Smooth muscle cell (in vitro differentiated cells): Measurements from ENCODE around the gene DIPK2B. TPM values are rescaled to one million over a fixed set of nuclear protein-coding genes. Genes with fewer than 3 reads are reported as not detected.

ENCODE experiments used
- DNase-seq: peaks from one replicate; lab custom pipeline; 2025; ENCODE audit not compliant: unreplicated experiment; lab: John Stamatoyannopoulos, UW
- H2AFZ ChIP-seq: fragments of 200-600 bp; sonication (generic); 2 replicates; pipeline ENCODE4 v1.6.0; 2016; ENCODE audit warnings: antibody characterized with exemption, low read depth, mild to moderate bottlenecking
- H3F3A ChIP-seq: fragments of 200-600 bp; sonication (generic); 2 replicates; pipeline ENCODE4 v1.6.0; 2017; ENCODE audit warnings: antibody characterized with exemption, low read depth
- H3K27ac ChIP-seq: fragments of 200-600 bp; sonication (generic); 2 replicates; pipeline ENCODE4 v1.5.1; 2016; ENCODE audit warnings: low read depth, mild to moderate bottlenecking
- H3K27me3 ChIP-seq: fragments of 200-600 bp; sonication (generic); 2 replicates; pipeline ENCODE4 v1.6.1; 2016; ENCODE audit warnings: low read depth, mild to moderate bottlenecking
- H3K36me3 ChIP-seq: fragments of 200-600 bp; sonication (generic); 2 replicates; pipeline ENCODE4 v1.5.1; 2016; ENCODE audit warnings: low read depth
- H3K4me1 ChIP-seq: fragments of 200-600 bp; sonication (generic); 2 replicates; pipeline ENCODE4 v1.5.1; 2016; ENCODE audit warnings: low read depth
- H3K4me2 ChIP-seq: fragments of 200-600 bp; sonication (generic); 2 replicates; pipeline ENCODE4 v1.6.0; 2016; ENCODE audit warnings: mild to moderate bottlenecking
- H3K4me3 ChIP-seq: fragments of 200-600 bp; sonication (generic); 2 replicates; pipeline ENCODE4 v1.5.1; 2016; ENCODE audit warnings: mild to moderate bottlenecking
- H3K79me2 ChIP-seq: fragments of 200-600 bp; sonication (generic); 2 replicates; pipeline ENCODE4 v1.6.0; 2016; ENCODE audit warnings: low read depth, mild to moderate bottlenecking
- H3K9ac ChIP-seq: fragments of 200-600 bp; sonication (generic); 2 replicates; pipeline ENCODE4 v1.6.0; 2016; ENCODE audit warnings: low read depth
- H3K9me3 ChIP-seq: fragments of 200-600 bp; sonication (generic); replicated peaks from 2 replicates; pipeline ENCODE4 v1.5.1; 2016; ENCODE audit warnings: low read depth
- H4K20me1 ChIP-seq: fragments of 200-600 bp; sonication (generic); 2 replicates; pipeline ENCODE4 v1.6.0; 2016; ENCODE audit warnings: low read depth
- CTCF ChIP-seq: fragments of 200-600 bp; sonication (generic); IDR thresholded peaks from 2 replicates; pipeline ENCODE4 v1.5.1; 2017; ENCODE audit warnings: borderline replicate concordance, mild to moderate bottlenecking, antibody characterized with exemption; ENCODE audit not compliant: insufficient read depth, poor library complexity, severe bottlenecking
- WGBS: methylation state at CpG from one replicate; pipeline ENCODE4 v1.1.7; 2016; ENCODE audit warnings: low lambda C conversion rate; 5-methylcytosine and 5-hydroxymethylcytosine counted together
- polyA plus RNA-seq: library from polyadenylated mRNA; unstranded; fragments of >200 nt; fragmentation: Nextera tagmentation; extraction: Ambion mirVana; gene quantifications from 2 replicates; pipeline ENCODE4 v1.2.1, GENCODE V29; 2016
- total RNA-seq: library from RNA; depleted of rRNA; stranded (reverse); fragments of >200 nt; gene quantifications from 2 replicates; pipeline ENCODE4 v1.2.3, GENCODE V29; 2014

Gene DIPK2B
- total and polyA plus RNA-seq, 2 experiments from 2014 or later: not detected

GRCh38 chrX:45165726-45166125 lies 35.0 kb downstream of the DIPK2B start:
- Histone ChIP-seq H4K20me1 (no peaks in the 10 kb centered on the region), H3K27ac (no peak overlapping the region), H3K9ac (no peak overlapping the region), H3K4me3 (no peak overlapping the region), H3K4me2 (no peak overlapping the region), H3K27me3 (no peaks in the 10 kb centered on the region), H3F3A (no peaks in the 10 kb centered on the region), H3K79me2 (no peaks in the 10 kb centered on the region), H3K36me3 (no peaks in the 10 kb centered on the region), H3K4me1 (no peaks in the 10 kb centered on the region), H3K9me3 (peaks cover under 1% of the 10 kb centered on the region), H2AFZ (no peak overlapping the region)
- 70% methylated on average over 6 of the region's 6 CpGs for WGBS
- TF ChIP-seq CTCF: no peak
- DNase-seq: no peak

- no peak for TF ChIP-seq CTCF
- no peaks in the 10 kb centered on the region for H3K27me3 ChIP-seq
- H3K4me2 ChIP-seq: no peak overlapping the region
- no peaks in the 10 kb centered on the region for H3K4me1 ChIP-seq
- H3K79me2 ChIP-seq: no peaks in the 10 kb centered on the region
- no peak overlapping the region for H3K4me3 ChIP-seq
- no peak overlapping the region for H2AFZ ChIP-seq
- H3K27ac ChIP-seq: no peak overlapping the region
- 81% methylated on average over 1 of the region's 1 CpG for WGBS
- H4K20me1 ChIP-seq: no peaks in the 10 kb centered on the region
- peaks cover 5% of the 10 kb centered on the region for H3K9me3 ChIP-seq
- no peak overlapping the region for H3K9ac ChIP-seq
- H3K36me3 ChIP-seq: no peaks in the 10 kb centered on the region
- DNase-seq: no peak
- H3F3A ChIP-seq: no peaks in the 10 kb centered on the region
Measured at GRCh38 chrX:45164995-45165394, 35.7 kb downstream of the DIPK2B start.

GRCh38 chrX:45164021-45164621 lies 36.6 kb downstream of the DIPK2B start:
- no peak overlapping the region for H2AFZ ChIP-seq
- H3K9ac ChIP-seq: no peak overlapping the region
- H3K4me2 ChIP-seq: no peak overlapping the region
- 64% methylated on average over 1 of the region's 1 CpG for WGBS
- H4K20me1 ChIP-seq: no peaks in the 10 kb centered on the region
- no peak overlapping the region for H3K27ac ChIP-seq
- TF ChIP-seq CTCF: no peak
- no peaks in the 10 kb centered on the region for H3F3A ChIP-seq
- no peak for DNase-seq
- peaks cover 5% of the 10 kb centered on the region for H3K9me3 ChIP-seq
- no peaks in the 10 kb centered on the region for H3K36me3 ChIP-seq
- H3K27me3 ChIP-seq: no peaks in the 10 kb centered on the region
- H3K4me3 ChIP-seq: no peak overlapping the region
- no peaks in the 10 kb centered on the region for H3K4me1 ChIP-seq
- H3K79me2 ChIP-seq: no peaks in the 10 kb centered on the region

- no peak overlapping the region for H3K4me3 ChIP-seq
- H3K9ac ChIP-seq: no peak overlapping the region
- H3K9me3 ChIP-seq: peaks cover 5% of the 10 kb centered on the region
- H3K79me2 ChIP-seq: no peaks in the 10 kb centered on the region
- H2AFZ ChIP-seq: no peak overlapping the region
- no peak overlapping the region for H3K27ac ChIP-seq
- H3K4me1 ChIP-seq: no peaks in the 10 kb centered on the region
- no peaks in the 10 kb centered on the region for H3K27me3 ChIP-seq
- H4K20me1 ChIP-seq: no peaks in the 10 kb centered on the region
- WGBS: 88% methylated on average over 12 of the region's 22 CpGs
- DNase-seq: no peak
- H3F3A ChIP-seq: no peaks in the 10 kb centered on the region
- H3K36me3 ChIP-seq: no peaks in the 10 kb centered on the region
- H3K4me2 ChIP-seq: no peak overlapping the region
- no peak for TF ChIP-seq CTCF
Measured at GRCh38 chrX:45157647-45158046, 43.0 kb downstream of the DIPK2B start.
